ENCODE results near the gene GNS. TPM values are rescaled to one million over a fixed set of nuclear protein-coding genes. Genes with fewer than 3 reads are reported as not detected.
A peak's percentile ranks its signal among the peaks of the same experiment; 100 is the strongest.

The GNS gene
- total and polyA plus RNA-seq, 2 of the 13 experiments (the other 11 are each of a cell fraction or from before 2014, with no cell fraction given), result 49.8 to 51.0 TPM

GRCh38 chr12:64666054-64666914 lies 92.9 kb downstream of the GNS start (continued):
- no peak for TF ChIP-seq ELF3 (CRISPR knock-in tag; IDR thresholded peaks at IDR 0.05)
- no peak for TF ChIP-seq ZC3H4 (CRISPR knock-in tag; IDR thresholded peaks at IDR 0.05; ENCODE audit: borderline replicate concordance)
- peak; percentile 38; the same call in 1 of the 2 replicates for TF ChIP-seq FOXP4 (CRISPR knock-in tag; IDR thresholded peaks at IDR 0.05)
- TF ChIP-seq TBX2 (CRISPR knock-in tag; IDR thresholded peaks at IDR 0.05; ENCODE audit: borderline replicate concordance), result 0 out of 2 replicates have a peak, but pooled peaks have one; percentile 15
- no peak for TF ChIP-seq ZUFSP (CRISPR knock-in tag; IDR thresholded peaks at IDR 0.05; ENCODE audit: borderline replicate concordance)
- TF ChIP-seq KDM1A (CRISPR knock-in tag; IDR thresholded peaks at IDR 0.05), result no peak
- no peak for TF ChIP-seq BRCA1 (CRISPR knock-in tag; IDR thresholded peaks at IDR 0.05)
- TF ChIP-seq LBX2 (CRISPR knock-in tag; IDR thresholded peaks at IDR 0.05; ENCODE audit: borderline replicate concordance), result no peak
- no peak for TF ChIP-seq ZNF547 (CRISPR knock-in tag; IDR thresholded peaks at IDR 0.05)
- no peak for TF ChIP-seq HNRNPH1 (optimal IDR thresholded peaks at IDR 0.05; ENCODE audit: low read depth, low read length)
- TF ChIP-seq ZNF232 (CRISPR knock-in tag; IDR thresholded peaks at IDR 0.05; ENCODE audit: borderline replicate concordance), result no peak
- TF ChIP-seq SOX13 (IDR thresholded peaks at IDR 0.05), result no peak
- TF ChIP-seq SOX13 (CRISPR knock-in tag; conservative IDR thresholded peaks at IDR 0.05 in 1 of 2, IDR thresholded peaks at IDR 0.05 in 1 of 2), result peak in 1 of 2 experiments; percentile 39; a peak in 1 of 4 replicates
- no peak for TF ChIP-seq ZNF567 (CRISPR knock-in tag; IDR thresholded peaks at IDR 0.05; ENCODE audit: borderline replicate concordance)
- no peak for TF ChIP-seq ZMYM3 (CRISPR knock-in tag; IDR thresholded peaks at IDR 0.05)
- no peak for TF ChIP-seq CEBPG (CRISPR knock-in tag; IDR thresholded peaks at IDR 0.05)
- no peak for TF ChIP-seq KAT8 (CRISPR knock-in tag; IDR thresholded peaks at IDR 0.05)
- no peak for TF ChIP-seq ASH2L (IDR thresholded peaks at IDR 0.05; ENCODE audit: insufficient read length, low read depth, low read length)
- TF ChIP-seq RORA (CRISPR knock-in tag; IDR thresholded peaks at IDR 0.05), result no peak
- no peak for TF ChIP-seq ZNF720 (CRISPR knock-in tag; IDR thresholded peaks at IDR 0.05)
- TF ChIP-seq RXRB (CRISPR knock-in tag; IDR thresholded peaks at IDR 0.05; ENCODE audit: borderline replicate concordance), result no peak

All from HepG2 (cell line).